Activated CD8-positive, alpha-beta memory T cell treated with anti-CD3 and anti-CD28 coated beads, Interleukin-2, amount 50 U/mL, for 24 hours (primary cell): ENCODE measurements around the gene ZBTB7B.
A peak's percentile ranks its signal among the peaks of the same experiment; 100 is the strongest.
"Not testable (repeated sequence)": the region's sequence is repeated elsewhere in the genome, so short reads cannot be mapped to it uniquely, and the experiment has no call there.

Experiments used
- DNase-seq: peaks from one replicate; pipeline ENCODE4 v3.0.0-alpha.2; 2020; ENCODE audit errors: extremely low read depth

The ZBTB7B gene

GRCh38 chr1:154988058-154988954 is 14.3 kb upstream of the ZBTB7B start:
- no peak for DNase-seq

GRCh38 chr1:154989195-154989860 is 13.3 kb upstream of the ZBTB7B start:
- DNase-seq: no peak

- DNase-seq: no peak
Observed at GRCh38 chr1:154990276-154990675, 12.3 kb upstream of the ZBTB7B start.

- no peak for DNase-seq
Observed at GRCh38 chr1:154992721-154993571, 9.7 kb upstream of the ZBTB7B start.

- DNase-seq: no peak
Observed at GRCh38 chr1:154993572-154994268, 8.9 kb upstream of the ZBTB7B start, which contains the start of gene LENEP. Gene LENEP, plus strand, starts transcription at chr1:154993586. Its CDS starts 22 bp downstream, at chr1:154993608.

- no peak for DNase-seq
Observed at GRCh38 chr1:154994269-154994587, 8.4 kb upstream of the ZBTB7B start.

GRCh38 chr1:154994591-154994990 is 8.0 kb upstream of the ZBTB7B start:
- DNase-seq: no peak

- DNase-seq: not testable (repeated sequence)
Observed at GRCh38 chr1:154995301-154995983, 7.2 kb upstream of the ZBTB7B start.

- no peak for DNase-seq
Observed at GRCh38 chr1:154996966-154997701, 5.5 kb upstream of the ZBTB7B start.

- no peak for DNase-seq
Observed at GRCh38 chr1:154998201-154998780, 4.3 kb upstream of the ZBTB7B start.

GRCh38 chr1:154998818-154999570 is 3.6 kb upstream of the ZBTB7B start:
- DNase-seq: no peak

- no peak for DNase-seq
Observed at GRCh38 chr1:154999571-155000410, 2.8 kb upstream of the ZBTB7B start.

- no peak for DNase-seq
Observed at GRCh38 chr1:155000411-155000725, 2.2 kb upstream of the ZBTB7B start.

GRCh38 chr1:155000726-155001424 is 1.7 kb upstream of the ZBTB7B start:
- DNase-seq: peak; percentile 58

- no peak for DNase-seq
Observed at GRCh38 chr1:155001425-155001674, 1.3 kb upstream of the ZBTB7B start.

- DNase-seq: peak; percentile 98
Observed at GRCh38 chr1:155001675-155002463, 733 bp upstream of the ZBTB7B start.

GRCh38 chr1:155003227-155003765 is 694 bp downstream of the ZBTB7B start:
- DNase-seq: no peak
